H1 (cell line): ENCODE results near the gene GID4. TPM values are rescaled to one million over a fixed set of nuclear protein-coding genes. Genes with fewer than 3 reads are reported as not detected.

Experiments
- CHD7 ChIP-seq: fragments of 300-600 bp; sonication (generic); IDR thresholded peaks from 2 replicates; pipeline ENCODE4 v1.7.1; 2012; ENCODE audit warnings: low read length, moderate library complexity, mild to moderate bottlenecking, inconsistent platforms; ENCODE audit not compliant: insufficient replicate concordance
- CTBP2 ChIP-seq: IDR thresholded peaks from 2 replicates; pipeline ENCODE4 v1.7.0; 2011; ENCODE audit warnings: borderline replicate concordance, mild to moderate bottlenecking, moderate library complexity, mixed read lengths, low read length; ENCODE audit not compliant: insufficient read depth, insufficient read length
- EP300 ChIP-seq, 2 experiments: IDR thresholded peaks; 1 replicate in 1 of 2; 2 replicates in 1 of 2; pipeline ENCODE4 v1.6.1; 2011 to 2012; ENCODE audit warnings: low read depth in 2 of 2, low read length in 2 of 2, mild to moderate bottlenecking in 2 of 2, borderline replicate concordance in 1 of 2, inconsistent platforms in 1 of 2, moderate library complexity in 1 of 2
- JUND ChIP-seq: IDR thresholded peaks from 2 replicates; pipeline ENCODE4 v1.6.1; 2011; ENCODE audit warnings: mild to moderate bottlenecking, improper control_type of control experiment, low read length
- RFX5 ChIP-seq: IDR thresholded peaks from 2 replicates; pipeline ENCODE4 v1.6.1; 2011; ENCODE audit warnings: low read depth, low read length, improper control_type of control experiment, borderline replicate concordance
- SIRT6 ChIP-seq: IDR thresholded peaks from one replicate; pipeline ENCODE4 v1.7.1; 2012; ENCODE audit warnings: low read length, inconsistent platforms
- SP2 ChIP-seq: IDR thresholded peaks from 2 replicates; pipeline ENCODE4 v1.6.1; 2012; ENCODE audit warnings: mild to moderate bottlenecking, low read length, inconsistent platforms
- SUZ12 ChIP-seq: fragments of 200-600 bp; sonication (generic); IDR thresholded peaks from 2 replicates; pipeline ENCODE4 v1.6.1; 2012; ENCODE audit warnings: mild to moderate bottlenecking, inconsistent platforms, low read length, moderate library complexity, mixed read lengths
- USF2 ChIP-seq: IDR thresholded peaks from 2 replicates; pipeline ENCODE4 v1.6.1; 2011; ENCODE audit warnings: low read length, improper control_type of control experiment
- polyA plus RNA-seq, 7 experiments: library from polyadenylated mRNA; depleted of rRNA in 3 of 7; stranded (reverse) in 5 of 7; unstranded in 2 of 7; fragments of >200 nt in 5 of 7; fragments of 200-250 nt in 2 of 7; gene quantifications; 1 replicate in 5 of 7; 2 replicates in 1 of 7; 4 replicates in 1 of 7; pipeline versions ENCODE4 v1.2.1 to v1.2.3, GENCODE V29; 2011 to 2013; ENCODE audit warnings: missing spikeins in 2 of 7, mixed read lengths in 2 of 7
- total RNA-seq: library from RNA; stranded (reverse); fragmentation: NEBNext Ultra II Directional; extraction: Animal tissue kit (Norgen Biotek cat#: 25700); gene quantifications from 2 replicates; pipeline ENCODE4 v1.2.1, GENCODE V29; 2021

GID4 gene
- total and polyA plus RNA-seq, 2 of the 8 experiments (the other 6 are each of a cell fraction or from before 2014, with no cell fraction given), result 5.6 to 15.0 TPM

GRCh38 chr17:17994271-17995069 is 44.7 kb upstream of the GID4 start (continued):
- TF ChIP-seq EP300 (IDR thresholded peaks at IDR 0.05; ENCODE audit: borderline replicate concordance in 1 of 2, low read depth in 2 of 2, low read length in 2 of 2), result no peak
- no peak for TF ChIP-seq SP2
- no peak for TF ChIP-seq RFX5
- no peak for TF ChIP-seq USF2
- TF ChIP-seq CHD7, result no peak
- TF ChIP-seq CTBP2, result no peak
- TF ChIP-seq SUZ12, result no peak
- no peak for TF ChIP-seq SIRT6
- TF ChIP-seq JUND, result no peak
